NCI-H345 treated with DMSO at 0.1 percent for 48 hours (cell line): ENCODE measurements around the gene GDF7.
A peak's percentile ranks its signal among the peaks of the same experiment; 100 is the strongest.

ENCODE experiments used
- DNase-seq: peaks from one replicate; lab custom pipeline; 2025; ENCODE audit not compliant: unreplicated experiment; lab: John Stamatoyannopoulos, UW

The GDF7 gene

GRCh38 chr2:20660506-20661420 lies 6.2 kb upstream of the GDF7 start:
- no peak for DNase-seq

GRCh38 chr2:20661421-20662307 lies 5.3 kb upstream of the GDF7 start:
- DNase-seq, result peak; percentile 62

GRCh38 chr2:20662308-20662937 lies 4.5 kb upstream of the GDF7 start:
- no peak for DNase-seq

GRCh38 chr2:20663196-20664070 lies 3.5 kb upstream of the GDF7 start:
- DNase-seq, result no peak

GRCh38 chr2:20664071-20664390 lies 2.9 kb upstream of the GDF7 start:
- DNase-seq, result no peak

- no peak for DNase-seq
These were observed 2.3 kb upstream of the GDF7 start for GRCh38 chr2:20664431-20665242.

DNA sequence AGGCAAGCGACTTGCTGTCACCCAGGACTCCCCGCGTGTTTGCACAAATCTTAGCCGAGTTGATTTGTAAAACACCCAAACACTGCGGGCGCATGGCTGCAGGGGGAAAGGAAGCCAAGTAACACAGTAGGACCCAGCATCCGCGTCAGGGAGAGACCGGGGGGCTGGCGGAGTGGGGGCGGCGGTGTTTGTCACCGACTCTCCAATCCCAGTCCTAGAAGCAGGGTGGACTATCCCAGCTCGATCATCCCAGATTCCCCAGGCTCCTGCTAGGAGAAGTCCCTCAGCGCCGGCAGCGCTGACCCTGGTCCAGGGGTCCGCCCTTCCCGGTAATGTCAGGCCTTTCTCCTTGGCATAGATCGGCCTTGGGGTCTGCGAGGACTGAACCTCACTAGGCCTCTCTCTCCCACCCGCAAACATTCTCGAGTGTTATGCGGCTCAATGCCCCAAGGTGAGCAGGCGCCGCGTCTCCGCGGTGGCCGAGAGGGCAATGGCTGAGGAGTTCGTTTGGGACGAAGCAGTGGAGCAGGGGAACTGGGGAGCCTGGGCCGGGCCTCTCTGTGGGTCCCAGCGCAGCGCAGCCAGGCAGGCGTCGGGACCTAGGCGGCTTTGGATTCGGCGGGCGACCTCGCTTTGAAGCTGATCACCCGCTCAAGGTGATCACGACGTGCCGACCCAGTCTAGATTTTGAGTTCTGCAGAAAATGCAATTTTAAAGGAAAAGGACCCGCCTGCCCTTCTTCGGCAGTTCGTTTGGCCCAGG lies 1.5 kb upstream of the GDF7 start:
- DNase-seq, result no peak

DNA sequence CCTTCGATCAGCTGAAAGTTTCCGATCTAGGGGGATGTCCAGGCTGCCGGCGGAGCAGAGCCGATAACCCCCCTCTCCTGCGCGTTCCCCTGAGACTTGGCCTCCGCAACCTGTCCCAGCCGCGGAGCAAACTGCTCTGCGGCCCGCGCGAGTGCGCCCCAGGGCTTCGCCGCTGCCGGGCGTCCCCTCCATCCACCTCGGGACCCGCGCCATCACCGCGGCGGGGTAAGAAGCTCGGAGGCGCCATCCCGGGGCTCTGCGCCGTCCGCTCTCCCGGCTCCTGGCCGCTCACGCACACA lies 990 bp upstream of the GDF7 start:
- no peak for DNase-seq

- DNase-seq, result no peak
These were observed 197 bp downstream of the GDF7 start for GRCh38 chr2:20667151-20667530.

- no peak for DNase-seq
These were observed 822 bp downstream of the GDF7 start for GRCh38 chr2:20667531-20668401.

GRCh38 chr2:20668451-20668850 lies 1.5 kb downstream of the GDF7 start:
- DNase-seq, result no peak

DNA sequence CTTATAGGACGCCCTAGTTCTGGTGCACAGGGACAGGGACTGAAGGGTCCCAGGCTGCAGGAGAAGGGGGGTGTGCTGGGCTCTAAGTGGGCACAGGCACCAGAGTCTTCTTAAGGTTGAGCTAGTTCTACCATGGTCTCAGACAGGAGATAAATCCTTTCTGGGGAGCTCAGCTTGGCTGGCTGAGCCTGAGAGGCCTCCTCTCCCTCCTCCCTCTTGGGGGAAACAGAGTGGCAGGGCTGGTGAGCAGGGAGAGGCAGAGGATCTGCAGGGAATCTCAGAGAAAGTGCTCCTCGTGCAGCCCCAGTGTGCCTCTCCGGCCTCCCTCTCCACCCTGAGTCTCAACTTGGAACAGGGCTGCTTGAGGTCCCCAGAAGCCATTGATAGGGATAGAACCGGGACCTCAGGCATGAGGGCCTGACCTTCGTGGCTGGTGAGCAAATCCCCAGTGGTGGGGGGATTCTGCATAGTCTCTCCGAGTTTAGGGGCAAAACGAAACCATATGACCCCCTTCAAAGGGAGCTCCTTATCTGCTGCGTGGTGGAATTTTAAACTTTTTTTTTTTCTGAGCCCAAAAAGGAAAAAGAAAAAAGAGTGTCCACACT lies 2.0 kb downstream of the GDF7 start:
- no peak for DNase-seq

DNA sequence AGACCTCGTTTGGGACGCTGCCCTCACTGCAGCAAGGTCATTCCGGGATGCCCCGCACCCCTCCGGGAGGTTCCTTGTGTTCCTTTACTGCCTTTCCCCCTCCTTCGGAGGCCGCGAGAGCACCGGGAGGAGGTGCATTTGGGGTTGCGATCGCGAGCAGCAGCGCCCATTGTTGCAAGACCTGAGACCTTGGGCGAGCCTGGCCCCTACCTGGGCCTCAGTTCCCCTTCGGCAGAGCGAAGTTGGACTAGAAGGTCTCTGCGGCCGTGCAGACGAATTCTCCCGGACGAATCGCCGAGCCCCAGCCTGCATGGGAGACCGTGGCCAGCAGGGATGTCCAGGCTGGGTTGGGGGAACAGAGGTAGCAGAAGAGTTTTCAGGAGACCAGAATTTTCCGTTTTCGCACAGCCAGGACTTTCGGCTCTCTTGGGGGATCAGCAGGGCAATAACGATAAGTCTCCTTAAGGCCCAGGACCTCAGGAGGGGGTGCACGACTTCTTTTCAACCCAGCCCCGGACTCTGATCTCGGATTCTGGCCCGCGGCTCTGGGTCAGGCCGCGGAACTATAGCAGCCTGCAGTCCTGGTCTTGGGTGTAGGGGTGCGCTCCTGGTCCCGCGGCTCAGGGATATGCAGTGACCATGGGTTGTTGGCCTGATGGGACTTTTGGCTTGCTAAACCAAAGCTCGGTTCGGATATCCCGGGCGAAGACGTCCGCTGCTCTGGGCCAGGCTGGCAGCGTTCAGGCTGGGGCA lies 2.8 kb downstream of the GDF7 start:
- DNase-seq, result no peak

DNA sequence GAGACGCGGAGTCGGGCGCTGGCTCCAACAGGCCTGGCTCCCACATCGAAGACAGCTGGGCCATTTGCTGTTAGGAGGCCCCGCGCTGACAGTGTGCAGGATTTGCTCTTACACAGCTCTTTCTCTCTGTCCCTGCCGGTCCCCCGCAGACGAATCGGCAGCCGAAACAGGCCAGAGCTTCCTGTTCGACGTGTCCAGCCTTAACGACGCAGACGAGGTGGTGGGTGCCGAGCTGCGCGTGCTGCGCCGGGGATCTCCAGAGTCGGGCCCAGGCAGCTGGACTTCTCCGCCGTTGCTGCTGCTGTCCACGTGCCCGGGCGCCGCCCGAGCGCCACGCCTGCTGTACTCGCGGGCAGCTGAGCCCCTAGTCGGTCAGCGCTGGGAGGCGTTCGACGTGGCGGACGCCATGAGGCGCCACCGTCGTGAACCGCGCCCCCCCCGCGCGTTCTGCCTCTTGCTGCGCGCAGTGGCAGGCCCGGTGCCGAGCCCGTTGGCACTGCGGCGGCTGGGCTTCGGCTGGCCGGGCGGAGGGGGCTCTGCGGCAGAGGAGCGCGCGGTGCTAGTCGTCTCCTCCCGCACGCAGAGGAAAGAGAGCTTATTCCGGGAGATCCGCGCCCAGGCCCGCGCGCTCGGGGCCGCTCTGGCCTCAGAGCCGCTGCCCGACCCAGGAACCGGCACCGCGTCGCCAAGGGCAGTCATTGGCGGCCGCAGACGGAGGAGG lies 3.5 kb downstream of the GDF7 start:
- DNase-seq, result no peak

GRCh38 chr2:20671036-20671735 lies 4.2 kb downstream of the GDF7 start:
- no peak for DNase-seq

GRCh38 chr2:20671736-20672080 lies 4.8 kb downstream of the GDF7 start:
- DNase-seq, result no peak
